Activated CD8-positive, alpha-beta memory T cell treated with anti-CD3 and anti-CD28 coated beads, Interleukin-2, amount 50 U/mL, for 48 hours (primary cell): ENCODE results near the gene UPB1.
A peak's percentile ranks its signal among the peaks of the same experiment; 100 is the strongest.

ENCODE experiments used
- DNase-seq: peaks from one replicate; pipeline ENCODE4 v3.0.0-alpha.2; 2020

Gene UPB1

DNA sequence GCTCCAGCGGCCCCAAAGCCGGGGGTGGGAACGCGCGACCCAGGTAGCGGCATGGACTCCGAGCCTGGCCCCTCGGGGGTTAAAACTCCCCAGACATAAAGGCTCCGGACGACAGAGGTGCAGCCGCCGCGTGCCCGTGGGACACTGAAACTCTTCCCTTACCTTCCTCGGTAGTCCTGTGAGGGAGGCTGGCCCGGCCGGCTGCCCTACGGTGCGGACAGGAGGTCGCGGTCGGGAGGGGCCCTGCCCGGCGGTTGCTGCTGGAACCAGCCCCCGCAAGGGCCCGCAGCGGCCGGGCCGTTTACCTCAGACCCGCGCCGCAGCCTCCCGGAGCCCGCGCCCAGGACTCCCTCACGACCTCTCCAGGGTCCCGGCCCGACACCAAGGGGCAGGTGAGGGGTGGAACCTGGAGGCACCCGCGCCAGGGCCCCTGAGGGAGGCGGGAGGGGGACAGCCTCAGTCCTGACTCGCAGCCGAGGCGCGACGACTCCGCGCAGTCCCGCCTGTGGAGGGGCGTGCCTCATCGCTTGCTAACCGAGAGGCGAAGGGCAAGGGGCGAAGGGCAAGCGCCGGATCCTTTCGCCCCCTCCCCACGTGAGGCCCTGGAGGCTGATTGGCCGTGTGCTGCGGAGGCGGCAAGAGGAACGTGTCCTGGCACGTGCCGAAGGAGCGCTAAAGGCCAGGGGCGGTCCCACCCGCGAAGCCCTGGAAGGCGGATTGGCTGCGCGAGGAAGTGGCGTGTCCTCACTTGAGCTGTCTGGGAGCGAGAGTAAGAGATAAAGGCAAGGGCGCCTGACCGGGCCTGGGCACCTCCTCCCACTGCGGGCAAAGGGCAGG lies at the start of gene UPB1:
TSS of gene UPB1 (plus strand) at position 805 of the 837 bp plus-strand sequence. CDS start 72 bp downstream, outside the sequence.
- DNase-seq = no peak

DNA sequence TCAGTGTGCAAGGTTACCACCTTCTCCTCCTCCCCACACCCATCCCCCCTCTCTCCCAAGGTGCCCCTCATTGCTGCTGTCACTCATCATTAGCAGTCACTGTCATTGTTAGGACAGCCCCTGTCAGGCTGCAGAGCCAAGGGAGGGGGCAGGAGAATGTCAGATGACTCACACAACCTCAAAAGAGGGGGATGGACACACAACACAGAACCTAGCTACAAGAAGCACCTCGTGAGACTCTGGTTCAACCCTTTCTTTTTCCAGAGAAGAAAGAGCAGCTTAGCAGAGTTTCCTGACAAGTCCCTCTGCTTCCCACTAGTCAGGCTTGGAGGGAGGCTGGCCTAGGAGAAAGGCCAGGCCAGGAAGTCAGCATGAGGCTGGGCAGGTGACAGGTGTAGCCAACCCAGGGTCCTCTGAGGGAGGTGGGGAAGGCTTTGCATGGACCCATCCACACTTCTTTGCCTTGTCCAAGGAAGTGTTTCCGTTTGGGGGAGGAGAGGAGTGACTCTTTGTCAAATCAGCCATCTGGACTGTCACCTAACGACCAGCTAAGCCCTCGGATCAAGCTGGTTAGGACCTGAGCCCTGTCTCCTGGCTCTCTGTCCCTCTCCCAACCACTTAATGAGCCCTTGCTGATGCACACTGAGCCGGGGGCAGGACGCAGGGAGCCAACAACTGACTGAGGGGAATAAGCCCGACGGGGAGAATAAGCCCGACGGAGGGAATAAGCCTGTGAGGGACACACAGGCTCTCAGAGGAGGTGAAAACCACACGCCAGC lies 49.5 kb upstream of the UPB1 start:
- peak; percentile 63 for DNase-seq

DNA sequence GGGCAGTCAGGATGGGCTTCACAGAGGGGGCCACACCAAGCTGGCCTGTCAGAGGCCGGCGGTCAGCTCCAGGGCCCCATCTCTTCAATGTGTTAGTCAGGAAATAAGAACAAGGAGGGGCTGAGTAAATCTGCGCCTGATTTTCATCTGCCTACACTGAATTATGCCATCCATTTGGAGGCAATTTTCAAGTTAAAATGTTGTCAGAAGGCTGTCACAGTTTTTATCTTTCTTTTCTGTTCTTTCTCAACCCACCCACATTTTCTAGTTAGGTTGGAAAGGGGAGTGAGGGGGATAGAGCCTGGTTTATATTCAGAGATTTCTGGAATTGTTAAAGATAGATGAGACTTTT lies 48.9 kb upstream of the UPB1 start:
- no peak for DNase-seq

DNA sequence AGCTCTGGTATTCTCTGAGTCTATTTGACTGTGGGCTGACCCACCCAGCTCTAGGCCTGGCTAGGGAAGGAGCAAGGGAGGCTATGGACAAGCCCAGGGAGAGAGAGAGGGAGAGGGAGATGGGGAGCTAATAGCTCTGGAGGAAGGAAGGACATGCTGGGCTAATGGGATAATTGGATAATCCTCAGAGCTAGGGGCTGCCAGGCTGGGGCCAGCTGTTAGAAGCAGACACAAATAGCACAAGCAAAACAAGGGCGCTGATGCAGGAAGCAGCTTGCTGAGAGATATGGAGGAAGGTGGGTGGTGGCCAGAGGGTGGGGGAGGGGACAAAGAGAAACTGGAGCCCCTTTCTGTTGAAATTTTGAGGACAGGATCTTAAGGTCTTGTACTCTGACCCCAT lies 44.5 kb upstream of the UPB1 start:
- DNase-seq = no peak

DNA sequence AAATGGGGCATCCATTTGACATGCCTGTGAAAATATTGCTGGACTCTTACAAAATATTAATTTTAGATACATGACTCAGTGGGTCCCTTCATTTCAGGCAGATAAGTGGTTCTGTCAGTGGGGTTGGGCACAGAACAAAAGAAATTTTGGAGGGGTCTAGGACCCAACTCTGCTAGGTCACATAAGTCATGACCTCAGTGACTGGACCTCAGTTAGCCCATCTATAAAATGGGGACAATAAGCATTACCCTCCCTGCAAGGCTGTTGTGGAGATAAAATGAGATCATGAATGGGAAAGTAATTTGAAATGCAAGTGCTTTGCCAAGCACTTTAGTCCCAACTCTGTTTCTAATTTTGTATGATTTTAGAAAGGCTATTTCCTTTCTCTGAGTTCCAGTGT lies 44.0 kb upstream of the UPB1 start:
- DNase-seq = no peak

DNA sequence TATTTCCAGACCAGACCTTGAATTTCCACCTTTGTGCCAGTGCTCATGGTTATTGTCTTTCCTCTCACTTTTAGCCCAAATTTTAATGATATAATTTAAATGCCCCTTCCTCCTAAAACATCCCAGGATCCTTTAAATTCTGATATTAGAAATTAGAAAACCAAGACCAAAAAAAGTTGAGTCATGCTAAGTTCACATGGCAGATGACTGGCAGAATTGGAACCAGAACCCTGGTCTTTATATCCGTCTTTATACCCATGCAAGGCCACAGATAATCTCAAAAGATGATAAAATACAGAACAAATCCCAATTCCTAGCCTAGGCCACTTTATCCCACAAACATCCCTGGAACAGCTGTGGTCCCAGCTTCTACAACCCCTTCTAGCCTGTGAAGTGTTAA lies 41.3 kb upstream of the UPB1 start:
- no peak for DNase-seq

DNA sequence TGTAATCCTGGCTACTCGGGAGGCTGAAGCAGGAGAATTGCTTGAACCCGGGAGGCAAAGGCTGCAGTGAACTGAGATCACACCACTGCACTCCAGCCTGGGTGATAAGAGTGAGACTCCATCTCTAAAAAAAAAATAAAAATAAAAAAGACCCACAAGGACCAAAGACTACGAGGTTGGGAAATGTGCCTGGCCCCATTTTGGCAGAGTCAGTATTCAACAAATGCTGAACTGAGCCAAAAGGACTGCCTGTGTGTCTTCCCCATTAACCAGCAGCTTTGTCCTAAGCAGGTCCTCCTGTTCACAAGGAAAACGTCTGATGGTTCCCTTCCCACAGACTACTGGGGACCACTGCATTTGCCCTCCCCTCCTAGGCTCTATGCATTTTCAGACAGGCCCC lies 40.1 kb upstream of the UPB1 start:
- no peak for DNase-seq

DNA sequence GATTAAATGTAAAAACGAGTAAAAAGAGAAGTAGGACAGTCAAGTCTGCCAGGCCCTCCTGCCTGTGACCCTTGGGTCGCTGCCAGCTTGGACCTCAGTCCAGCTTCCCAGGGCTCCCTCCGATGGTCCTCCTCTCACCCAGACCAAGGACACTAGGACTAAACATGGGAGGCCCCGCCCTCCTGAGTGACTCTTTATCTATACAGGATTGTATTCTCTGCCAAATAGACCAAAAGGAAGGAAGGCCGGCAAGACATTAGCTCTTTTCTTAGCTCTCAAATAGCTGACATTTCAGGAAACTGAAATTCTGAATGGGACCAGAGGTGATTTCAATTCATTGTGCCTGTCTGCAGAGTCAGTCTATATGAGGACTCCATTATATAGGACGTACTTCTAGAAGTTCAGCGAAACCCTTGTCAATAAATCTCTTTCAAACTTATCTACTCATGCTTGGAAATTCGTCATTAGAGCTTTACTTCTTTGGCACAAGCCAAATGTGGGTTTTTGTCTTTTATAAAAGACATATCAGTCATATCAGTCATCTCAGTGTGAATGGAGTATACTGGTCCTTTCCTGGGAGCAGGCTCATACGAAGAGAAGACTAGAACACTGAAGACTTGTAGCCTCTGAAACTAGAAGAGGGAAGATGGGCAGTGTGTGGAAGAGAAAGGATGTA lies 39.2 kb upstream of the UPB1 start:
- no peak for DNase-seq

DNA sequence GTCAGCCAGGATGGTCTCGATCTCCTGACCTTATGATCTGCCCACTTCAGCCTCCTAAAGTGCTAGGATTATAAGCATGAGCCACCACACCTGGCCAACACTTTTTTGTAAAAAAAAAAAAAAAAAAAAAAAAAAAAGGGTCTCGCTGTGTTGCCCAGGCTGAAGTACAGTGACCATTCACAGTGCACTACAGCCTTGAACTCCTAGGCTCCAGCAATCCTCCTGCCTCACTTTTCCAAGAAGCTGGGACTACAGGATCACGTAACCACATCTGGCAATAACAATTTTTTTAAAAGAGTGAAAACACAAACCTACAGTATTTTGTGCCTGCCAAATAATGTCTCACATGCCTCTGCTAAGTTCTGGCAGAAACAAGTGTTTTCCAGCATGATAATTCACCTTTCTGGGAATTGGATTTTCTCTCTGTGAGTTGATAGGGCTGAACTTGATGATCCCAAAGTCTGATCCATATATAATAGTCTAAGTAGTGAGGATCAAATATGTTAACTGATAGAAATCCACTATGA lies 37.2 kb upstream of the UPB1 start:
- DNase-seq = no peak

DNA sequence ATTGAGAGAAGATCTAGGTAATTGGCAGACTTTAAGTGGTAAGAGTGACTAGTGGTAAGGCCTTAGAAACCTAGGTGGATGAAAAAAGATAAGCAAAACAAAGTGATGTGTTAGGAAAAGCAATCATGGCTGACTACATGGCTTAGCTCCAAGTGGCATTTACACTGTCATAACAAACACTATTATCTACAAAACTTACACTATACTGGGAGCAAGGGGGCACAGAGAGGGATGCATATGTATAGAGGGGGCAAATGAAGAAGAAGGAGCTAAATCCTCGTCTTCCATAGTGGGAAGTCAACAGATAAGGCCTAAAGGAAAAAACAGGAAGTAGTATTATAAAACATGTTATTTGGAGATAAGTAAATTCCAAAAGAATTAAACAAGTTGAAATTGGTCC lies 35.2 kb upstream of the UPB1 start:
- DNase-seq = no peak

DNA sequence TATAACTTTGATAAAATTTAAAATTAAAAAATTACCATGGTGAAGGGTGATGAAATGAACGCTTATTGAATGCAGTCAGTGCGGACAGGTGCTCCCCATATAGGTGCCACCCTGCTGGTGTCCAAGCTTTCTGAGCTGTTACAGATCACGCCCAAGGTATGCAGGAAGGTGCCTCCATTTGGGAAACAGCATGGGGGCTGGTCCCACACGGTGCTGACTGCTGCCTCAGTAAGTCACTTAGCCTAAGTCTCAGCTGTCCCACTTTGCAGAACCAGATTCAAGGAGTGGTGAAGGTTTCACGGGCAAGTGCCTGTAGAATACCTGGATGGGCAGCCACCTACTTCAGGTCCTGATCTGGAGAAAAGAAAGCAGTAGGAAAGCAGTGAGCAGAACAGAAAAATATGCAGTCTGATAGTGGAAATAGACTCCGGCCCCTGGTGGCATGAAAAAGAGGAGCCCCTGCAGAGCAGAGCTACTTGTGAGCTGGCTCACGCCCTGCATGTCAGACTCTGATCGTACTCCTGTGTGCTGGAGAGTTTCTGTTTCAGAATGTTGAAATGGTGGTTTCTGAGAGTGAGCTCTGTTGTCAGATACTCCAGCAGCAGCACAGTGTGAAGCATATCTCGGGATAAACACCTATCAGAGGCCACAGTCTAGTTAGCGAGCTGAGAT lies 34.6 kb upstream of the UPB1 start:
- DNase-seq = peak; percentile 61

DNA sequence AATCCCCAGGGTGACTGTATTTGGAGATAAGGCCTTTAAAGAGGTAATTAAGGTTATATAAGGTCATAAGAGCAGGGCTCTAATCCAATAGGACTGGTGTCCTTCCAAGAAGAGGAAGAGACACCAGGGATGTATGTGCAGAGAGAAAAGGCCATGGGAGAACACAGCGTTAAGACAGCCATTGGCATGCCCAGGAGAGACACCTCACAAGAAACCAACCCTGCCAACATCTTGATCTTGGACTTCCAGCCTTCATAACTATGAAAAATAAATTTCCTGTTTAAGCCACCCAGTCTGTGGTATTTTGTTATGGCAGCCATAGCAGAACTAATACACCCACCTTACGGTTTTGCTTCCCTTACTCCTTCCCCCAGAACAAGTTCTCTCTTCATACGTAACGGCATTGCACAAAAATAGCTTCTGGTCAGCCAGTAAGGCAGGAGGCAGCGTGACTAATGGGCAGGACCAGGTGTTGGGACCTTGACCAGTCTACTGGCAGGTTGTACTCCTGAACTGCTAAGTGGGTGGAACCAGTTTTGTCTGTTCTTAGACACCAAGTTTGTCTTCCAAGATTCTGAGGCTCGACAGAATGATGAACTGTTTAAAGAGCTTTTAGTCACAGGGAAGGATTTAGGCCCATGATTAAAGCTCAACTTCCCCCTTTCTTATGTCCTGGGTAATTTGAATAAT lies 31.9 kb upstream of the UPB1 start:
- peak; percentile 32 for DNase-seq

DNA sequence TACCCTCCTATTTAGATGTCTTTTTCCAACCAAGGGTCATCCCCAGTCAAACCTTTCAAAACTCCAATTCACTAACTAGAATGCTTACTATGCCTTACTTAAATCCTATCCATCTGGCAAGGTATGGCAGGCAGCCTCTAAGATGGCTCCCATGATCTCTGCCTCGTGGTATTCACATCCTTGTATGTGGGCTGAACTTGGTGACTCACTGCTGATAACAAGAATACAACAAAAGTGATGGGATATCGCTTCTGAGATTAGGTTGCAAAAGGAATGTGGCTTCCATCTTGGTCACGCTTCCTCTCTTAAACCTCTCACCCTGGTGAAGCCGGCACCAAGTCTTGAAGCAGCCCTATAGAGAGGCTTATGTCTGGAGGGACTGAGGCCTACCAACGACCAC lies 29.6 kb upstream of the UPB1 start:
- no peak for DNase-seq

DNA sequence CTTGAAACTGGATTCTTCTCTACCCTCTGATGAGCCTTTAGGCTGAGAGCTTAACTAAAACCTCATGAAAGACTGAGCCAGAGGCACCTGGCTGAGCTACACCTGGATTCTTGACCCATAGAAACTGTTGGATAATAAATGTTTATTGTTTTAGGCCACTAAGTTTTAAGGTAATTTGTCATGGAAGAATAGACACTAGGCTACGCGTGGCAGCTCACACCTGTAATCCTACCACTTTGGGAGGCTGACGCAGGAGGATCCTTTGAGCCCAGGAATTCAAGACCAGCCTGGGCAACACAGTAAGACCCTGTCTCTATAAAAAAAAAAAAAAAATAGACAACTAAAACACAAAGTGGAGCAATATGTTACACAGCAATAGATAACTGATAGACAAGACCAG lies 29.2 kb upstream of the UPB1 start:
- no peak for DNase-seq

DNA sequence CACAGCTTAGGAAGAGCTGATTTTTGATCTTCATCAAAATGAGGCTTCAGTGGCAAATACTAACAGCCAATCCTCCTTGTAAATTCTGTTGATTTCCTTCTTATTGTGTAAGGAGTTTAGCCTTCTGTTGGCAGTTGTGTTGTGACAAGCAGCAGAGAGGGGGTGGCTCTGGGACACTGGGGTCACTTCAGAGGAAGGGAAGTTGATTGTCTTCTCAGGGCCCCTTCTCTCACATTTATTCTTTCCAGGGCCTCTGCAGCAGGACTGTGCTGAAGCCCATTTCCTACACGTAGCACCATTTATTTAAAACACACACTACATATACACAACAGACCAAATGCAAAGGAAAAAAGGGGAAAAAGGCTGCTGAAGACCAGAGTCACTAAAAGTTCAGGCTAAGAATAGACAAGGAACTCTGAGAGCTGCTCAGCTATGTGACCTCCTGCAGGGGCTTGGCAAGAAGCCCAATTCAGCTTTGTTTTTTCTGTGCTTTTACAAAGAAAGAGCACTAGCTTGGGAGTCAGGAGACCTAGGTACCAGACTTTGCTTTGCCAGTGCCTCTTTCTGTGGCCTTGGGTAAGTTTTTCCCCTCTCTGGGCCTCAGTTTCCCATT lies 28.3 kb upstream of the UPB1 start:
- no peak for DNase-seq

DNA sequence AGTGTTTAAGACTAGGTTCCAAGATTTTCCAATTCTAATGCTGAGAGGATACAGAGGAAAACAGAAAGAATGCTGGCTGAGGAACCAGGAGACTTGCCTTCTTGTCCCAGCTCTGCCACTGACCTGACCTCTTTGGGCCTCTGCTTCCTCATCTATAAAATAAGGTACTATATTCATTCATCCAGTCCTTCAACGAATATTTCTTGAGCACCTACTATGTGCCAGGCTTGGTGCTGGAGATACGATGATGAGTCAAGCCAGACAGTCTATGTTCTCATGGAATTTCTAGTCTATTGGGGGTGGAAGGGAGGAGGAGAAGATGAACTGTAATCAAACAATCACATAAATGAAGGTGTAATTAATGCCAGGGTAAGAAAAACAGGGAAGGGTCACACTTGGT lies 27.8 kb upstream of the UPB1 start:
- DNase-seq = no peak

DNA sequence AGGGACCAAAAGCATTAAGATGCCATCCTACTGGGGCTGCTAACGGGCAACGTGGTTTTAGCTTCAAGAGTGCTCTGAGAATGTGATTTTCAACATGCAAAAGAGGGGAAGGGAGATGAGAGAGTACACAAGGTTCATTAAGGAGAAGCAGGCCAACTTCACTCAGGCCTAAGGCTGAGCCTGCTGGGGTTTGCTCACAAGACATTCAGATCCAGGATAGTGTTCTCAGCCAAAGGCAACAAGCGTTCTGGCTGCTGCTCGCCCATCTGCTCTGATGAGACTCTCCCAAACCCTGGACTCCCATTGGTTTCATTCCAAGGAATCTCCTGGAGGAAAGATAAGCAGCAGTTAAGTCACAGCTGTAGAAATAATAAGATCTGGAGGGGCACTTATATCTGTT lies 23.6 kb upstream of the UPB1 start:
- DNase-seq = no peak

DNA sequence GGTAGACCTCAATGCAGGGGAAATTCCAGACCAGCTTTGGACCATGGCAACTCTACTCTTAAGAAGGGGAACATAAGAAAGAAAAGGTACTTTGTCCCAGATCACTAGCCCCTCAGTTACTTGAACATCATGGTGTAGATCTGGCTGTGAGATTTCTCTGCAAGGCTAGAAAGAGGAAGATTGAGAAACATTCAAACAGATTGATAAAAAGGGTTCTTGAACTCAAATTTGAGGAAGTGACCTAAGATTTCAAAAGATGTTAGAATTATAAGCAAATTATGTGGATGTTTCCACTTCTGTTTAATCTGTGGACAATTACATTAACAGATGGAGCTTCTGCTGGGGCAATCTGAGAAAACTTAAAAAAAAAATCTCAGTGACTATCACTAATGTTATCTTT lies 21.8 kb upstream of the UPB1 start:
- no peak for DNase-seq

DNA sequence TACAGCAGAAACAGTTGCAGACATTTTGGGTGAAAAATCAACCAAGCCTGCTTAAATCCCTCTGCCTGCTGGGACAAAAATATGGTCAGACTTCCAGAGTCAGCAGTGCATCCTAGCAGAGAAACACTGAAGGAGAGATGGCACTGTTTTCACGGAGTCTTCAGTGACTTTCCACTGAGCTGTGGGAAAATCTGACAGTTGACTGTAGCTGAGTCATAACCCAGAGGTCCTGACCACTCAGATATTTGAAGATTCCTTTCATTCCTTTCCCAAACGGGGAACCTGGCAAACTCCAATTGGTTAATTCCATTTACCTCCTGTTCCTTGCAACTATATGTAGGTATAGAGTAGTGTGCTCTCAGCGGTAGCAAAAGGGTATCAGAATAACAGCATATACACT lies 20.9 kb upstream of the UPB1 start:
- DNase-seq = no peak

DNA sequence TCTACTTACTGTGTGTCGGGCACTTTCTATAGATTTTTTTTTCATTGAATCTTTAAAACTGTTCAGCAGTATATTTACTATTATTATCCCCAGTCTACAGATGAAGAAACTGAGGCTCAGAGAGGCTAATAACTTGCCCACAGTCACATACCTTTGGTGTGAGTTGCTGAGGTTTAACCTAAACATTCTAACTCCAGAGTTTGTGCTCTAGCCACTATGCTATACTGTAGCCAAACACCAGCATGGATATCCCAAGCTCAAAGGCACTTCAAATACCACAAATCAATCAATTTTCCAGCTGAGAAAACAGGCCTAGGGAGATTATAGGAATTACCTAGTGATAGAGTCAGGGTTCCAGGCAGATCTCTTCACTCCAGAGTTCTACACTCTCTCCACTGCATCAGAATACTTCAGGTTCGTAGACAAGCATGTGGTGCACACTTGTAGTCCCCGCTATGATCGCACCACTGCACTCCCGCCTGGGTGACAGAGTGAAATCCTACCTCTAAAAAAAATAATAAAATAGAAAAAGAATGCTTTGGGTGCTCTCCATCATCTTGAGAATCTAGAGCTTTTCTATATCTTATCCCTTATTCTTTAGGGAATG lies 20.4 kb upstream of the UPB1 start:
- DNase-seq = no peak

DNA sequence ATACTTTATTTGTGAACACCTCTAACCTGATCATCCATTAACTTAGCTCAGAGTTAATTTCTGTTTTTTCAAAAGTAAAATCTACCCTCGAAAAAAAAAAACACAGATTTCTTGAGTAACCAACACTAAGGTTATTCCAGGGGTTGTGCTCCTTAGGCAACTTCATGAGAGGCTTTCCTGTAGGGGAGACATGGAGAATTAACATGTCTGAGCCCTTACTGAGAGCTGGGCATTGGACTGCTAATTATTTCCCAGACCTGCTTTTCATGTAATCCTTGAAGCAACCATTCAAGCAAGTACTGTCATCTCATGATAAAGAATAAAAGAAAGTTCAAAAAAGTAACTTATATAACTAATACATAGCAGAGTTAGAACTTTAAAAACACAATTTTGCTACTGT lies 13.5 kb upstream of the UPB1 start:
- DNase-seq = no peak

DNA sequence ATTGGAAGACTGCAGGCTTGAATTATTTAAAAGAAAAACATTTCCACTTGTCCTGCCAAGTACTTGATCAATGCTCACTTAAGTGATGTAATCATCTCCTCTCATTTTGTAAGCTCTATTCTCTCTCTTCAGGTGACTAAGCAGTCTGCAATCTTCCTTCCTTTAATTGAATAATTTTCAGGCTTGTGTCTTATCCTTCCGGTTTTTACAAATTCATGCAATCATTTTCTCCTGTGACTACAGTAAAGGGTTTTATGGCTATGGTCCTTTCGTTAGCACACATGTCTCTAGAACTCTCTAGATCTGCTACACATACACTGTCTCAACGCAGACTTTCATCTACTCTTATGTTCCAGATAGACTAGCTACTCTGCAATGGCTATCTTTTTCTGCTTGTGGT lies 12.6 kb upstream of the UPB1 start:
- DNase-seq = no peak
